Choroid plexus epithelial cell (primary cell): Measurements from ENCODE around the gene TMEM151B.

Experiments
- DNase-seq: peaks from one replicate; pipeline ENCODE4 v3.0.0-alpha.2; 2010; ENCODE audit warnings: low read depth
- H3K4me3 ChIP-seq: 2 replicates; pipeline ENCODE4 v1.5.1; 2011; ENCODE audit warnings: low read depth, mild to moderate bottlenecking, control low read depth, low read length, moderate library complexity
- TF ChIP-seq, protein P1 (sequence below): conservative IDR thresholded peaks from 2 replicates; pipeline ENCODE4 v1.5.1; 2011; ENCODE audit warnings: low read depth, mild to moderate bottlenecking, control low read depth, inconsistent platforms, low read length, moderate library complexity

TMEM151B gene

DNA sequence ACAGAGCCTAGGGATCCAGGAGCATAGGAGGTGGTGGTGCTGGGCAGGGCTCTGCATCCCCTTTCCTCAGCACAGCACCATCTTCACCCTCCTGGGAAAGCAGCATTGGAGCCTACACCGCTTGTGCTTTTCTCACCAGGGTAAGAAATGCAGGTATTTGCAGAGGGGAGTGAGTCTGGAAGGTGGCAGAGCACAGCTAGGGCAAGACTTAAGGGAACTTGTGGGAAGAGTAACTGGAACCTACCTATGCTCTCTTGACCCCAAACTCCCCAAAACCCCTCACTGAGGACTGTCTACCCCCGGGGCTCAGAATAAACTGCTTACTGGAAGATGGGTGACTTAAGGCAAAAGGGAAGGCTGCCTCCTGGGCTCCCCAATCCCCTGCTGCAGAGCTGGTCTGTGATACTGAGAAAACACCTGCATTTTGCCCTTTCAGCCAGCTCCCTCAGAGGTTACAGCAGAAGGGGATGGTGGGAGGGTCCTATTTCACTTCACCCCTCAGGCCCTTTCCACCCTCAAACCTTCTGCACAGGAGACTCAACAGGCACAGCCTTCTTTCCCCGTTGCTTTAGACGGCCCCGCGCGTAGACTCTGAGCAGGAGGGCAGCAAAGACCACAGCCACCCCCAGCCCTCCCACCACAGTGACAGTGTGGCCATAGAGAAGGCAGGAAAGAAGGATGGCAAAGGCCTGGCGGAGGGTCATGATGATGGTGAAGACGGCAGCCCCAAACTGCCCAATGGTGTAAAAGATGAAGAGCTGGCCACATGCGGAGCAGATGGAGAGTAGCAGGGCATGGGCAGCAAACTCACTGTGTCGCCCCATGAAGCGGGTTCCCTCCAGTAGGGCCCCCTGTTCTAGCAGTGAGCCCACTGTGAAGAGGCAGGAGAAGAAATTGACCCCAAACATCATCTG is 15.8 kb upstream of the TMEM151B start:
- no peak for DNase-seq
- no peak overlapping the region for H3K4me3 ChIP-seq

DNA sequence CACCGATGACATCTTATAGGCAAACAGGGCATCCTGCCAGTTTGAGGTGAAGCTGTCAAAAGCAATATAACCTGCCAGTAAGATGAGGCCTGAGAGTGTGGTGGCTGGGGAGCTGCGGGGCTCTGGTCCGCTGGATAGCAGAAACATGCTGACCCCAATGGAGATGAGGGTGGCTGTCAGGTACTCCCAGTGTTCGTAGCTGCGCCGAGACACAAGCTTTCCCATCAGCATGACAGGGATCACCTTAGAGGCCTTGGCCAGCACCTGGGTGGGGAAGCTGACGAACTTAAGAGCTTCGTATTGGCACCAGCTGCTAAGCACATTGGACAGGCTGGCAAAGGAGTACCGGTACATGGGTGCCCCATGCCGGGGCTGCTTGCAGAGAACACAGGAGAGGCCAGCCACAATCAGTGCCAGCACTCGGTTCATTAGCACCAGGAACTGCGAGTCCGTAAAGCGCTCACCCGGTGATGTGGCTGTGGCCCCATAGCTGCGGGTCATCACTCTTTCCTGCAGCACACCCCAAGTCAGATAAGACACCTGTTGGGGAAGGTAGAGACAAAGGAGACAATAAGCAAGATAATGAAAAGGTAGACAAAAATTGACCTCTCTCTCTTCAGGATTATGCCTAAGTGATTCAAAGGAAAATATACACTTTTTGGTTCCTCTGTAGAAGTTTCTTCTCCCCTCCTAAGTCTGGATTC is 15.0 kb upstream of the TMEM151B start:
- no peak for DNase-seq
- peak overlapping the region; percentile 90 for H3K4me3 ChIP-seq
- TF ChIP-seq, protein P1, sequence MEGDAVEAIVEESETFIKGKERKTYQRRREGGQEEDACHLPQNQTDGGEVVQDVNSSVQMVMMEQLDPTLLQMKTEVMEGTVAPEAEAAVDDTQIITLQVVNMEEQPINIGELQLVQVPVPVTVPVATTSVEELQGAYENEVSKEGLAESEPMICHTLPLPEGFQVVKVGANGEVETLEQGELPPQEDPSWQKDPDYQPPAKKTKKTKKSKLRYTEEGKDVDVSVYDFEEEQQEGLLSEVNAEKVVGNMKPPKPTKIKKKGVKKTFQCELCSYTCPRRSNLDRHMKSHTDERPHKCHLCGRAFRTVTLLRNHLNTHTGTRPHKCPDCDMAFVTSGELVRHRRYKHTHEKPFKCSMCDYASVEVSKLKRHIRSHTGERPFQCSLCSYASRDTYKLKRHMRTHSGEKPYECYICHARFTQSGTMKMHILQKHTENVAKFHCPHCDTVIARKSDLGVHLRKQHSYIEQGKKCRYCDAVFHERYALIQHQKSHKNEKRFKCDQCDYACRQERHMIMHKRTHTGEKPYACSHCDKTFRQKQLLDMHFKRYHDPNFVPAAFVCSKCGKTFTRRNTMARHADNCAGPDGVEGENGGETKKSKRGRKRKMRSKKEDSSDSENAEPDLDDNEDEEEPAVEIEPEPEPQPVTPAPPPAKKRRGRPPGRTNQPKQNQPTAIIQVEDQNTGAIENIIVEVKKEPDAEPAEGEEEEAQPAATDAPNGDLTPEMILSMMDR, result no peak

More for the DNA sequence above, 15.8 kb upstream of the TMEM151B start:
- TF ChIP-seq, protein P1, result no peak

DNA sequence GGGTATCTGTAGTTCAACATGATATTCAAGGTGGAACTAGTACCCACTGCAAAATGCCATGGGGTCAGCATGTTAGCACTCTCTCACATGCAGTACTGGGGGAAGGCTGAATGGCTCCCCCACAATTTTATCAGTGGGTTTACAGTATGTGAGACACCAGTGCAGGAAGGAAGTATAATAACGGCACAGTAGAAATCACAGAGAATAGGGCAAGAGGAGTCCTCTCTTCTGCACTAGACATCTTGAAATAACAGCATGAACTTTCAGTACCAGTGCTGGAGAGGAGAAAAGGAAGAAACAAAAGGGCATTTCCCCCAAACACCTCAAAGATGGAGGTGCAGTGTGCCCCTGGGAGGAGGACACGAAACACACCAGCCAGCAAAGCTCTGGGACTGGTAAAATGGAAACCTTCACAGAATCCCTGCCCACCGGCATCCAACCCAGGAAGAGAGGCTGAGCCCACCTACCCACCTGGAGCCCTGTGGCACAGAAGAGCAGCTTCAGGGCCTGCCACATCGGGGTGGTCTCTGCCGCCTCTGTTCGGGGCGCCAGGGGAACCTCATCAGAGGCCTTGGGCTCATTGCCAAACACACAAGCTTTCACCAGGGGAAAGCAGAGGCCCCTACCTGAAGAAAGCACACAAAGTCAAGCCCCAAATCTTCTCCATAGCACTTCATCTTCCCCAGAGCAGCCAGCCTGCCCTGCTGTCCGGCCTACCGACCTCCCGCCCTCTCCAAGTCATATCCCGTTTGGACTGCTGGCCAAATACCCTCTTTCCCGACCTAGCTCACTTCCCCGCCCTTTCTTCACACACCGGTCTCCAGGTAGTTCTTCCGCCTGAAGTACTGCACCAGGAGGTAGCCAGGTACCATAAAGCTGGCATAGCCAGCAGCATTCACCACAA is 14.1 kb upstream of the TMEM151B start:
- TF ChIP-seq, protein P1, result no peak

DNA sequence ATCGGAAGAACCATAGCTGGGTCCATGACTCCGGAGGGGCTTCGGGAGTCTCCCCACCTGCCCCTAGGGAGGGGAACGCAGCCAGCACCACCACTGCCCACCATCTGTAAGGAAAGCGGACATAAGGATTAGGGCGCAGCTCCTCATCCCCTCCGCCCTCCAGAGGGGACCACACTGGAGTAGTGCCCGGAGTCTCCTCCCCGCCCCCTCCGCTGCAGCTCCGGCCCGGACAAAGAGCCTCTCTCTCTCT is 13.6 kb upstream of the TMEM151B start:
- H3K4me3 ChIP-seq, result peak overlapping the region; percentile 90
- no peak for DNase-seq
- TF ChIP-seq, protein P1, result no peak

More for the DNA sequence above, 14.1 kb upstream of the TMEM151B start:
- DNase-seq, result no peak
- H3K4me3 ChIP-seq, result peak overlapping the region; percentile 90

DNA sequence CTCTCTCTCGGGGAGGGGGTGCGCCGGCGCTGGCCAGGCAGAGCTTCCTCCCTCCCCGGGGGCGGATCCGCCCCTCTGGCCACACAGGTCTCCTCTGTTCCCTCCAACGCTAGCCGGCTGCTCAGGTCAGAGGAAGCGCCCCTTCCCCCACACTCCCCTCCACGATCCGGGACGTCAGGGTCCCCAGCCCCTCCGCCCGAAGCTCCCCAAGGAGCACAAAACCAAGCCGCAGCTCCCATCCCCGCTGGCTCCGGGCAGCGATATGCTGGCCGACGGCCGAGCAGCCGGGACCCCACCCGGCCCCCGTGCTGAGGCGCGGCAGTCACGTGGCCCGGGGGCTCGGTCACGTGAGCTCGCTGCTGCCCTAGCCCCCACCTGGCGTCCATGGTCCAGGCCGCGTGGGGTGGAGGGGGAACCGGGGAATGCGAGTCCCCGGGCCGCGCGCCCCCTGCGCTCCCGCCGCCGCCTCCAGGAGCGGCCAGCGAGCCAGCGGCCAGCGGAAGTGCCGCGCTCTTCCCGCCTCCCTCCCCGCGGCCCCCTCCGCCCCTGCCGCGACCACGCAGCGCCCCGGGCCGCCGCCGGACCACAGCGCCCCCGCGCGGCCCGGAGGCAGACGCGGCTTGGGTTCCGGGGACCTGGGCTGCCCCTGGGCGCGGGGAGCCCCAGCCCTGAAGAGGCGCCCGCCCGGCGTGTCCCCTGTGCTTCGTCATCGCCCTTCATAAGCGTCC is 13.1 kb upstream of the TMEM151B start, which contains the start of gene SLC35B2:
TSS of gene SLC35B2 (minus strand) at position 504 of the 728 bp plus-strand sequence. CDS start at position 386, 118 bp downstream.
- H3K4me3 ChIP-seq, result peak within 1 kb of the TSS; percentile 90
- peak; percentile 79 for DNase-seq
- TF ChIP-seq, protein P1, result peak; percentile 43

DNA sequence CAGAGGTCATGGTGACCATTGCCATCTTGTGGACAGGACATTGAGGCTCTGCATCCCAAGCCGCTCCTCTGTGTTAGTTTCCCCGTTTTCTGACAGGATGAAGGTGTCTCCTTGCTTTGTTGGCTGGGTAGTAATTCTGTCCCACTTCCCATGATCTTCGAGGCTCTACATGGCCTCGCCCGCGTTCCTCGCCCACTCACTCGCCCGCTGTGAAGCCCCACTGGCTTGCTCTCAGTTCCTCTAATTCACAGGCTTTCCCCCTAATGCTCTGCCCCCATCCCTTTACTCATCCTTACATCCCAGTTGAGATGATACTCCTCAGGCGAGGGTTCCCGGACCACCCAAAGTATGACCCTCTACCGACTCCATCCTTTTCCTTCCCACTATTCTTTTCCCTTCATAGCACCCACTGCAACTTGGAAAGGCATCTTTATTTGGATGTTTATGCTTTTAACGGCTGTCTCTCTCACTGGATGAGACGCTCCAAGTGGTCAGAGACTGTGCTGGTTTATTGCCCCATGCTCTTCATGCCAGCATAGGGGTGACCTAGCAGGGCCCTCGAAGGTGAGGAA is 12.4 kb upstream of the TMEM151B start:
- TF ChIP-seq, protein P1, result no peak
- H3K4me3 ChIP-seq, result peak overlapping the region; percentile 90
- no peak for DNase-seq
